ENCODE measurements around the gene RAB38.

DNA sequence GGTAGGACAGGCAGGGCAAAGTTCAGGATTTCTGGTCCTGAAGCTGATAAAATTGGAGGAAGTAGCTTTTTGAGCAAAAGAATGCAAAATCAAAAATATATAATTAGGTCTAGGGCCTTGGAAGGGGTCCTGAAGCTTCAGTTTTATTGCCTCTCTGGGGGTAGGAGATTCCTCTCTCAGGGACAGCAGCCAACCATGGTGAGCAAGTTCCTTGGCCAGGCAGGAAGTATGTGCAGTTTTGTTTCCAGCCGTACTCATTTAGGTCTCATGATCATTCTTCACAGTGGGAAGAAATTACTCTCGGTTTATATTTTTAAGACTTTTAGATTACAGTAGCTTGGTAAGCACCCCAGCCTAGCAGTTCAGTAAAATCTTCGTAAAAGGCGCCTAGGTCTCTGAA lies 2.9 kb upstream of the RAB38 start:
- TF ChIP-seq, protein P1, sequence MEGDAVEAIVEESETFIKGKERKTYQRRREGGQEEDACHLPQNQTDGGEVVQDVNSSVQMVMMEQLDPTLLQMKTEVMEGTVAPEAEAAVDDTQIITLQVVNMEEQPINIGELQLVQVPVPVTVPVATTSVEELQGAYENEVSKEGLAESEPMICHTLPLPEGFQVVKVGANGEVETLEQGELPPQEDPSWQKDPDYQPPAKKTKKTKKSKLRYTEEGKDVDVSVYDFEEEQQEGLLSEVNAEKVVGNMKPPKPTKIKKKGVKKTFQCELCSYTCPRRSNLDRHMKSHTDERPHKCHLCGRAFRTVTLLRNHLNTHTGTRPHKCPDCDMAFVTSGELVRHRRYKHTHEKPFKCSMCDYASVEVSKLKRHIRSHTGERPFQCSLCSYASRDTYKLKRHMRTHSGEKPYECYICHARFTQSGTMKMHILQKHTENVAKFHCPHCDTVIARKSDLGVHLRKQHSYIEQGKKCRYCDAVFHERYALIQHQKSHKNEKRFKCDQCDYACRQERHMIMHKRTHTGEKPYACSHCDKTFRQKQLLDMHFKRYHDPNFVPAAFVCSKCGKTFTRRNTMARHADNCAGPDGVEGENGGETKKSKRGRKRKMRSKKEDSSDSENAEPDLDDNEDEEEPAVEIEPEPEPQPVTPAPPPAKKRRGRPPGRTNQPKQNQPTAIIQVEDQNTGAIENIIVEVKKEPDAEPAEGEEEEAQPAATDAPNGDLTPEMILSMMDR (IDR thresholded peaks at IDR 0.05), result no peak
- no peak for TF ChIP-seq POLR2AphosphoS5 (IDR thresholded peaks at IDR 0.05)

Data from breast epithelium (tissue), 3 donors.